SK-N-SH (cell line): ENCODE measurements around the gene DSE.

Experiments used
- EZH2phosphoT487 ChIP-seq: fragments of 200-600 bp; sonication (generic); IDR thresholded peaks from 2 replicates; pipeline ENCODE4 v1.6.1; 2017; ENCODE audit warnings: low read depth, mixed run types, mild to moderate bottlenecking, antibody characterized with exemption, moderate library complexity, borderline replicate concordance
- GABPA ChIP-seq: IDR thresholded peaks from 2 replicates; pipeline ENCODE4 v1.4.0; 2012; ENCODE audit warnings: low read depth, mild to moderate bottlenecking
- NFIC ChIP-seq: IDR thresholded peaks from 2 replicates; pipeline ENCODE4 v1.4.0; 2012; ENCODE audit warnings: borderline replicate concordance
- RXRA ChIP-seq: IDR thresholded peaks from 2 replicates; pipeline ENCODE4 v1.4.0; 2012; ENCODE audit warnings: low read depth, mild to moderate bottlenecking, borderline replicate concordance
- TF ChIP-seq, protein P1 (sequence below): fragments of 200-600 bp; sonication (generic); IDR thresholded peaks from 2 replicates; pipeline ENCODE4 v1.6.1; 2017; ENCODE audit warnings: antibody characterized with exemption, mild to moderate bottlenecking, moderate library complexity

DNA sequence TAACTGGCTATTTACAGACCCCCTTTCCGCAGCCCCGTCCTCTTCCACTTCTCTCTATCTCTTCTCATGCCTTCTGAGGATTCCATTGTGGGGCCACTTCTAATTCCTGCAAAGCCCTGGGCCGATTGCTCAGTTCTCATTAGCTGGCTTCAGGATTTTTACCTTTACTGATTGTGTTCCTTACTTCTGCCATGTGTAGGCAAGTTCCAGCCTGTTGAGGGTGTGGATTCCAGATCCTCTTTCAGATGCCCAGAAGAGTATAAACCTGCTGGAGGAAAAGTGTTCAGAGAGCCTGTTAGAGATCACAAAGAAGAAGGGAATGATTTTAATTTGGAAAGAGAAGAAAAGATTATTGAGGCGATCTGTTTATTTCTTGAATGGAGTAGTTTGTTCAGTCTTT lies 5.4 kb downstream of the DSE start:
- no peak for TF ChIP-seq RXRA
- no peak for TF ChIP-seq GABPA
- no peak for TF ChIP-seq NFIC
- TF ChIP-seq, protein P1, sequence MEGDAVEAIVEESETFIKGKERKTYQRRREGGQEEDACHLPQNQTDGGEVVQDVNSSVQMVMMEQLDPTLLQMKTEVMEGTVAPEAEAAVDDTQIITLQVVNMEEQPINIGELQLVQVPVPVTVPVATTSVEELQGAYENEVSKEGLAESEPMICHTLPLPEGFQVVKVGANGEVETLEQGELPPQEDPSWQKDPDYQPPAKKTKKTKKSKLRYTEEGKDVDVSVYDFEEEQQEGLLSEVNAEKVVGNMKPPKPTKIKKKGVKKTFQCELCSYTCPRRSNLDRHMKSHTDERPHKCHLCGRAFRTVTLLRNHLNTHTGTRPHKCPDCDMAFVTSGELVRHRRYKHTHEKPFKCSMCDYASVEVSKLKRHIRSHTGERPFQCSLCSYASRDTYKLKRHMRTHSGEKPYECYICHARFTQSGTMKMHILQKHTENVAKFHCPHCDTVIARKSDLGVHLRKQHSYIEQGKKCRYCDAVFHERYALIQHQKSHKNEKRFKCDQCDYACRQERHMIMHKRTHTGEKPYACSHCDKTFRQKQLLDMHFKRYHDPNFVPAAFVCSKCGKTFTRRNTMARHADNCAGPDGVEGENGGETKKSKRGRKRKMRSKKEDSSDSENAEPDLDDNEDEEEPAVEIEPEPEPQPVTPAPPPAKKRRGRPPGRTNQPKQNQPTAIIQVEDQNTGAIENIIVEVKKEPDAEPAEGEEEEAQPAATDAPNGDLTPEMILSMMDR = no peak
- no peak for TF ChIP-seq EZH2phosphoT487
